GM12878 (cell line): ENCODE results near the gene TMCC2.

Experiments
- ATF3 ChIP-seq: IDR thresholded peaks from 2 replicates; pipeline ENCODE4 v1.6.1; 2011; ENCODE audit warnings: low read depth, mild to moderate bottlenecking, low read length, moderate library complexity, borderline replicate concordance; ENCODE audit errors: extremely low read depth
- BCL11A ChIP-seq: IDR thresholded peaks from 2 replicates; pipeline ENCODE4 v1.6.1; 2011; ENCODE audit warnings: low read depth, low read length
- CTCF ChIP-seq, 3 experiments: IDR thresholded peaks in 2 of 3; conservative IDR thresholded peaks in 1 of 3; 2 replicates each; pipeline ENCODE4 v1.5.1; 2011; ENCODE audit warnings: low read depth in 3 of 3, low read length in 3 of 3, mild to moderate bottlenecking in 3 of 3, control low read depth in 2 of 3, moderate library complexity in 2 of 3, inconsistent platforms in 1 of 3, mixed read lengths in 1 of 3; ENCODE audit not compliant: control insufficient read depth in 2 of 3, insufficient read depth in 1 of 3; ENCODE audit errors: extremely low read depth in 1 of 3
- EZH2 ChIP-seq: IDR thresholded peaks from 2 replicates; pipeline ENCODE4 v1.6.1; 2012; ENCODE audit warnings: low read depth, mild to moderate bottlenecking, control low read depth, inconsistent platforms, low read length, borderline replicate concordance; ENCODE audit not compliant: control insufficient read depth
- PKNOX1 ChIP-seq: fragments of 450-650 bp; IDR thresholded peaks from 2 replicates; pipeline ENCODE4 v1.6.1; 2016; ENCODE audit warnings: mild to moderate bottlenecking
- RAD21 ChIP-seq: IDR thresholded peaks from 2 replicates; pipeline ENCODE4 v1.6.1; 2011; ENCODE audit warnings: mild to moderate bottlenecking, low read depth, low read length, moderate library complexity; ENCODE audit not compliant: insufficient read depth
- SIN3A ChIP-seq: IDR thresholded peaks from 2 replicates; pipeline ENCODE4 v1.6.1; 2012; ENCODE audit warnings: low read depth, low read length, improper control_type of control experiment

- TF ChIP-seq ATF3 (no peak), CTCF (IDR thresholded peaks at IDR 0.05 in 2 of 3, conservative IDR thresholded peaks at IDR 0.05 in 1 of 3; ENCODE audit: control insufficient read depth in 2 of 3, extremely low read depth in 1 of 3, insufficient read depth in 1 of 3, low read depth in 3 of 3, low read length in 3 of 3) (no peak), BCL11A (no peak), SIN3A (no peak), PKNOX1 (no peak), RAD21 (no peak), EZH2 (no peak)
Measured at GRCh38 chr1:205179842-205180241, 47.9 kb upstream of the TMCC2 start.
